ENCODE measurements around the gene ITLN1. TPM values are rescaled to one million over a fixed set of nuclear protein-coding genes. Genes with fewer than 3 reads are reported as not detected.

Gene ITLN1
- total RNA-seq, 4 donors from 2014 or later: 9.5 to 256 (median 46.2) TPM; not detected in 1

- Histone ChIP-seq H3K4me1 (peaks cover 0 to 10% (median 4%) of the 10 kb centered on the region in 4 donors), H3K27me3 (no peaks in the 10 kb centered on the region), H3K27ac (peak overlapping the region in 1 of 4 donors; percentile 25), H3K9me3 (no peaks in the 10 kb centered on the region), H3K4me3 (no peak overlapping the region), H3K36me3 (no peaks in the 10 kb centered on the region)
- WGBS, 2 donors (ENCODE audit: low coverage in 1 of 2): 59 to 73% methylated on average over 7 to 8 of the region's 8 CpGs
- TF ChIP-seq POLR2AphosphoS5 (IDR thresholded peaks at IDR 0.05) (no peak), POLR2A (IDR thresholded peaks at IDR 0.05) (no peak), EP300 (IDR thresholded peaks at IDR 0.05; ENCODE audit: low read depth) (no peak)
- TF ChIP-seq, protein P1, sequence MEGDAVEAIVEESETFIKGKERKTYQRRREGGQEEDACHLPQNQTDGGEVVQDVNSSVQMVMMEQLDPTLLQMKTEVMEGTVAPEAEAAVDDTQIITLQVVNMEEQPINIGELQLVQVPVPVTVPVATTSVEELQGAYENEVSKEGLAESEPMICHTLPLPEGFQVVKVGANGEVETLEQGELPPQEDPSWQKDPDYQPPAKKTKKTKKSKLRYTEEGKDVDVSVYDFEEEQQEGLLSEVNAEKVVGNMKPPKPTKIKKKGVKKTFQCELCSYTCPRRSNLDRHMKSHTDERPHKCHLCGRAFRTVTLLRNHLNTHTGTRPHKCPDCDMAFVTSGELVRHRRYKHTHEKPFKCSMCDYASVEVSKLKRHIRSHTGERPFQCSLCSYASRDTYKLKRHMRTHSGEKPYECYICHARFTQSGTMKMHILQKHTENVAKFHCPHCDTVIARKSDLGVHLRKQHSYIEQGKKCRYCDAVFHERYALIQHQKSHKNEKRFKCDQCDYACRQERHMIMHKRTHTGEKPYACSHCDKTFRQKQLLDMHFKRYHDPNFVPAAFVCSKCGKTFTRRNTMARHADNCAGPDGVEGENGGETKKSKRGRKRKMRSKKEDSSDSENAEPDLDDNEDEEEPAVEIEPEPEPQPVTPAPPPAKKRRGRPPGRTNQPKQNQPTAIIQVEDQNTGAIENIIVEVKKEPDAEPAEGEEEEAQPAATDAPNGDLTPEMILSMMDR (IDR thresholded peaks at IDR 0.05): no peak
- in situ Hi-C loops (cut with MboI; ENCODE audit: low pct_ligation_motif_present in 1 of 4, low pct_unique_long_range_greater_than_20kb in 1 of 4, low sequenced_read_pairs in 3 of 4) (no loop called here), intact Hi-C loops (cut with DNase I; ENCODE audit: low total_unique reads) (no loop called here)
- DNase-seq: peak; percentile 32
Observed at GRCh38 chr1:160850993-160851392, 34.0 kb downstream of the ITLN1 start.

DNA sequence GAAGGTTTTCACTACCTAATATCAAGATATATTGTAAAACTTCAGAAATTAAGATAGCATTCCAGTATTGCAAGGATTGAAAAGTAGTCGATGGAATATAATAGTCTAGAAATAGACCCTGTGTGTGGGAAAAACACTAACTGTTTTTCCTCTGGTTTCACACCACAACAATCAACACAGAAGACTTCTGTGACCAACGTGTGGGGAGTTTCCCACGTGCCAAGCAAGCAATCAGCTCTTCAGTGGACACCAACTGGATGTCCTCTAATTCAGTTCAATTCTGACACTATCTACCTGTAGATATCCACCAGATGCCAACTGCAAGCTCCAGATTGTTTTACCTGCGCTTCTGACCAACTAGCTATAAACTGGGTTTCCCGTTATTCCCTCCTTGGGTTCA is 34.4 kb downstream of the ITLN1 start:
- Histone ChIP-seq H3K4me3 (no peak overlapping the region), H3K9me3 (no peaks in the 10 kb centered on the region), H3K4me1 (peaks cover 0 to 10% (median 3%) of the 10 kb centered on the region in 4 donors), H3K27me3 (no peaks in the 10 kb centered on the region), H3K36me3 (no peaks in the 10 kb centered on the region), H3K27ac (peak overlapping the region in 2 of 4 donors; percentile 22 to 25)
- 73 to 90% methylated on average over 1 to 5 of the region's 5 CpGs for WGBS, 2 donors (ENCODE audit: low coverage in 1 of 2)
- in situ Hi-C loops (cut with MboI; ENCODE audit: low pct_ligation_motif_present in 1 of 4, low pct_unique_long_range_greater_than_20kb in 1 of 4, low sequenced_read_pairs in 3 of 4): no loop called here
- intact Hi-C loops (cut with DNase I; ENCODE audit: low total_unique reads): no loop called here
- no peak for DNase-seq
- no peak for TF ChIP-seq POLR2A (IDR thresholded peaks at IDR 0.05)
- no peak for TF ChIP-seq POLR2AphosphoS5 (IDR thresholded peaks at IDR 0.05)
- no peak for TF ChIP-seq EP300 (IDR thresholded peaks at IDR 0.05; ENCODE audit: low read depth)
- TF ChIP-seq, protein P1 (IDR thresholded peaks at IDR 0.05): no peak

DNA sequence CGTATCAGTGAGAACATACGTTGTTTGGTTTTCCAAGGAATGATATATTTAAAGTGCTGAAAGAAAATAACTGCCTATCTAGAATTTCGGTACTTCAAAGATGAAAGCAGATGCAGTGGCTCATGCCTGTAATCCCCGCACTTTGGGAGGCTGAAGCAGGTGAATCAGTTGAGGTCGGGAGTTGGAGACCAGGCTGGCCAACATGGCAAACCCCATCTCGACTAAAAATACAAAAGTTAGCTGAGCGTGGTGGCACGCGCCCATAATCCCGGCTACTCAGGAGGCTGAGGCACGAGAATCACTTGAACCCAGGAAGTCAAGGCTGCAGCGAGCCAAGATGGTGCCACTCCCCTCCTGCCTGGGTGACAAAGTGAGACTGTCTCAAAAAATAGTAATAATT is 38.7 kb downstream of the ITLN1 start:
- Histone ChIP-seq H3K36me3 (no peaks in the 10 kb centered on the region), H3K4me1 (peaks cover 0 to 10% (median 3%) of the 10 kb centered on the region in 4 donors), H3K27ac (no peak overlapping the region), H3K27me3 (no peaks in the 10 kb centered on the region), H3K4me3 (no peak overlapping the region), H3K9me3 (no peaks in the 10 kb centered on the region)
- no peak for DNase-seq
- 90 to 93% methylated on average over 12 of the region's 12 CpGs for WGBS, 2 donors (ENCODE audit: low coverage in 1 of 2)
- TF ChIP-seq, protein P1 (IDR thresholded peaks at IDR 0.05): no peak
- TF ChIP-seq POLR2A (IDR thresholded peaks at IDR 0.05) (no peak), POLR2AphosphoS5 (IDR thresholded peaks at IDR 0.05) (no peak), EP300 (IDR thresholded peaks at IDR 0.05; ENCODE audit: low read depth) (no peak)
- in situ Hi-C loops (cut with MboI; ENCODE audit: low pct_ligation_motif_present in 1 of 4, low pct_unique_long_range_greater_than_20kb in 1 of 4, low sequenced_read_pairs in 3 of 4) (loop anchor here in 1 of 4 donors (25.0 kb wide), 1 partner anchor 241 kb away; the partner anchor contains the start of genes KLHDC9 and NECTIN4), intact Hi-C loops (cut with DNase I; ENCODE audit: low total_unique reads) (no loop called here)

DNA sequence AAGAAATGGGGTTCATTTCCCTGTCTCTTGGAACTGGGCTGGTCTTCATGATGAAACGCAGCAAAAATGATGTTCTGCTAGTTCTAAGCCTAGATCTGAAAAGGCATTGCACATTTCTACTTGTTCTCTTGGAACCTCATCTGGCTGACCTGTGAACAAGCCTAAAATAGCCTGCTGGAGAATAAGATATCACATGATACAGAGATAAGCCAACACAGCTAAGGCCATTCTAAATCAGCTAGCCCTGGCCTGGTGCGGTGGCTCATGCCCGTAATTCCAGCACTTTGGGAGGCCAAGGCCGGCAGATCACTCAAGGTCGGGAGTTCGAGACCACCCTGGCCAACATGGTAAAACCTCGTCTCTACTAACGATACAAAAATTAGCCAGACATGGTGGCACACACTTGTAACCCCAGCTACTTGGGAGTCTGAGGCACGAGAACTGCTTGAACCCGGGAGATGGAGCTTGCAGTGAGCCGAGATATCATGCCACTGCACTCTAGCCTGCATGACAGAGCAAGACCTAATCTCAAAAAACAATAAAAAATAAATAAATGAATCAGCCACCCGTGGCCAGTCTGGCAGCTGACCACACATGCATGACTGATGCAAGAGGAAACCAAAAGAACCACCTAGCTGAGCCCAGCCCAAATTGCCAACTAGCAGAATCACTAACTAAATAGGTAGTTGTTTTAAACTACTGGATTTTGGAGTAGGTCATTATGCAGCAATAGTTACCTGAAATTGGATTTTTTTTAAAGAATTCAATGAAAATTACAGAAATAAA is 40.3 kb downstream of the ITLN1 start:
- TF ChIP-seq POLR2A (IDR thresholded peaks at IDR 0.05): no peak
- Histone ChIP-seq H3K9me3 (no peaks in the 10 kb centered on the region), H3K36me3 (no peaks in the 10 kb centered on the region), H3K4me1 (no peaks in the 10 kb centered on the region), H3K27ac (no peak overlapping the region), H3K4me3 (no peak overlapping the region), H3K27me3 (no peaks in the 10 kb centered on the region)
- DNase-seq: no peak
- in situ Hi-C loops (cut with MboI; ENCODE audit: low pct_ligation_motif_present in 1 of 4, low pct_unique_long_range_greater_than_20kb in 1 of 4, low sequenced_read_pairs in 3 of 4) (loop anchor here in 1 of 4 donors (25.0 kb wide), 1 partner anchor 243 kb away; the partner anchor contains the start of genes KLHDC9 and NECTIN4), intact Hi-C loops (cut with DNase I; ENCODE audit: low total_unique reads) (no loop called here)
- 86 to 100% methylated on average over 3 to 11 of the region's 12 CpGs for WGBS, 2 donors (ENCODE audit: low coverage in 1 of 2)

All from transverse colon (tissue), 4 donors.